ENCODE measurements around the gene RASD1. TPM values are rescaled to one million over a fixed set of nuclear protein-coding genes. Genes with fewer than 3 reads are reported as not detected.

RASD1 gene
- total and polyA plus RNA-seq, 2 experiments from 2014 or later: 1.2 to 2.2 TPM

DNA sequence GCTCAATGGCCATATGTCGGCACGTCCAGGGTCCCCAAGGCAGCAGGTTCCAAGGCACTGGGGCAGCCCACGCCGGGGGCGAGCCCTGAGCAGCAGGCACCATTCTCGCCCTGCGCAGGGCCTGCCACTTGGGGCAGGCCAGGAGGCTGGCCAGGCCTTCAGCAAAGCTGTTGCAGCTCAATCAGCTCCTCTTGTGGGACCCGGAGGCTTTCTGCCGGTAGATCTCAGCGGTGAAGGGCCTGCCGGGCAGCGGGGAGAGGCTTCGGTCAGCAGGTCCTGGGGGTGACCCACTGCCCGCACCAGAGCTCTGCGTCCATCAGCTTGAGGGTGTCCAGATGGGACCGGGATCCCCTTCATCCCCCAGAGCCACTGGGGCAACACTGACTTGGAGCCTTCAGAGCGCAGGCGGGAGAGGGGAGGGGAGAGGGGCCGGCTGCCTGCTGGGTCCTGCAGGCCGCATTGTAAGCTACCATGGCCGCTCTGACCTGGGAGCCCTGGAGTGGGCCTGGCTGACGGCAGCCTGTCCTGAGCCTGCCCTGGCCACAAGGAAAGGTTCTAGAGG, 9.5 kb upstream of the RASD1 start:
- WGBS, 2 experiments (ENCODE audit: low coverage in 1 of 2, low lambda C conversion rate in 2 of 2, missing lambda C conversion rate in 2 of 2): 95 to 99% methylated on average over 20 to 21 of the region's 22 CpGs
- no peak for TF ChIP-seq EZH2phosphoT487 (IDR thresholded peaks at IDR 0.05; ENCODE audit: insufficient read depth, low read depth)
- Histone ChIP-seq H4K20me1 (ENCODE audit: insufficient read depth) (no peaks in the 10 kb centered on the region), H3K27ac (no peak overlapping the region), H3K36me3 (ENCODE audit: low read depth) (no peaks in the 10 kb centered on the region), H3K4me1 (ENCODE audit: insufficient read depth) (no peaks in the 10 kb centered on the region), H3K79me2 (ENCODE audit: insufficient read depth) (no peaks in the 10 kb centered on the region), H3K4me3 (no peak overlapping the region), H3K9me3 (ENCODE audit: low read depth) (no peaks in the 10 kb centered on the region), H3K4me2 (ENCODE audit: unreplicated experiment) (no peak overlapping the region), H3K9ac (no peak overlapping the region), H2AFZ (no peak overlapping the region), H3F3A (ENCODE audit: insufficient read depth) (no peaks in the 10 kb centered on the region), H3K27me3 (replicated peaks; ENCODE audit: insufficient read depth) (no peaks in the 10 kb centered on the region), H3K9me2 (ENCODE audit: insufficient read depth) (no peaks in the 10 kb centered on the region)
- DNase-seq: no peak
- in situ Hi-C loops (cut with MboI): no loop called here

DNA sequence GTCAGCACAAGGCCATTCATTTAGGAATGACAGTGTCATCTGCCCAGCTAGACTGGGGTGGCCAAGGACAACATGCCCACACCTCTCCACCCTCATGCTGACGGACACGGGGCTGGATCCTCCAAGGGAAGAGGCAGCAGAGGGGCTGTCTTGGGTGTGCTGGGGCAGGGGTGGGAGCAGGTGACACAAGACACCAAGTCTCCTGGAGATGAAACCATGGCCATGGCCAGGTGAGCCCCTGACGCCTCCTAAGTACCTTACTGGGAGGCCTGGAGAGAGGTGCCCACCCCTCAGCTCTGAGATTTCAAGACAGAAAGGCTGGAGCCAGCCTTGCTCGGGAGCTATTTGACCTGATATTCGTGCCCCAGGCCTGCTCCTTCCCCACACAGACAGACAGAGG, 9.0 kb upstream of the RASD1 start:
- Histone ChIP-seq H3K9me2 (ENCODE audit: insufficient read depth) (no peaks in the 10 kb centered on the region), H2AFZ (no peak overlapping the region), H3K27ac (no peak overlapping the region), H3K4me3 (no peak overlapping the region), H3K79me2 (ENCODE audit: insufficient read depth) (no peaks in the 10 kb centered on the region), H3K9ac (no peak overlapping the region), H3K4me2 (ENCODE audit: unreplicated experiment) (no peak overlapping the region), H3K9me3 (ENCODE audit: low read depth) (no peaks in the 10 kb centered on the region), H3K4me1 (ENCODE audit: insufficient read depth) (no peaks in the 10 kb centered on the region), H4K20me1 (ENCODE audit: insufficient read depth) (no peaks in the 10 kb centered on the region), H3K27me3 (replicated peaks; ENCODE audit: insufficient read depth) (no peaks in the 10 kb centered on the region), H3F3A (ENCODE audit: insufficient read depth) (no peaks in the 10 kb centered on the region), H3K36me3 (ENCODE audit: low read depth) (no peaks in the 10 kb centered on the region)
- no peak for TF ChIP-seq EZH2 (IDR thresholded peaks at IDR 0.05; ENCODE audit: insufficient read depth, poor library complexity, severe bottlenecking)
- no peak for TF ChIP-seq EZH2phosphoT487 (IDR thresholded peaks at IDR 0.05; ENCODE audit: insufficient read depth, low read depth)
- DNase-seq: no peak
- in situ Hi-C loops (cut with MboI): no loop called here
- WGBS, 2 experiments (ENCODE audit: low coverage in 1 of 2, low lambda C conversion rate in 2 of 2, missing lambda C conversion rate in 2 of 2): 84 to 89% methylated on average over 5 of the region's 5 CpGs

DNA sequence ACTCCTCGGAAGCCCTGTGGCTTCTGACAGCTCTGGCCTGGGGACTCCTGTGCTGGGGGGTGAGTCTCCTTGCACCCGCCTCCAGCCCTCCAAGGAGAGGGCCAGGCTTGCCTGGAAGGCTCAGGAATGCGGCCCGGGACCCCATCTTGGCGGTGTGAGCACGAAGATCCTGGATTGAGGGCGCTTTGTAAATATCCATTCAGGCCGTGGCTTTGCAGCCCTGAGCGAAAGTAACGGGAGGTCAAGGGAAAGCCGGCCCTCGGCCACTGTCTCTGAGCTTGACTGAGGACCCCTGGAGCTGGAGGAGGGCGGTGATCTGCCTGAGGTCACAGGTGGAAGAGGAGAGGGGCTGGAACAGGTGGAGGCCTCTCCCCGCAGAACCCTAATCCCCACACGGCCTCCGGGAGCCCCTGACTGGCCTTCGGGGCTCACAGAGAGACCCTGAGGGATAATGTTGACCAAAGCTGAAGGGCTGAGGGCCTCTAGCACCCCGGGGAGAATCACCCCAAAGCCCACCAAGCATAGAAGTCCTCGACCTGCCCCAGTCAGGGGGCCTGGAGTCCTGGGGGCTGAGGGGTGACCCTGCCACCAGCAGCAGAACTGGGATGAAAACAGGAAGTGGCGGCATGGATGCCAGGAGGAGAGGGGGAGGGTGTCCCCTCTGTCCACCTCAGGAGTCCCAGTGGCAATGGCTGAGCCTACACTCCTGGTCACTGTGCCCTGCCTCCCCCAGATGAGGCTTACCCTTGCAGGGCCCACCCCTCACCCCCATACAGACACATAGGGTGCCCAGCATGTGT, 8.3 kb upstream of the RASD1 start:
- Histone ChIP-seq H3K4me1 (ENCODE audit: insufficient read depth) (no peaks in the 10 kb centered on the region), H3K36me3 (ENCODE audit: low read depth) (no peaks in the 10 kb centered on the region), H3K79me2 (ENCODE audit: insufficient read depth) (no peaks in the 10 kb centered on the region), H3K4me3 (no peak overlapping the region), H3K9ac (no peak overlapping the region), H3K27me3 (replicated peaks; ENCODE audit: insufficient read depth) (no peaks in the 10 kb centered on the region), H4K20me1 (ENCODE audit: insufficient read depth) (no peaks in the 10 kb centered on the region), H2AFZ (no peak overlapping the region), H3K27ac (no peak overlapping the region), H3F3A (ENCODE audit: insufficient read depth) (no peaks in the 10 kb centered on the region), H3K9me3 (ENCODE audit: low read depth) (no peaks in the 10 kb centered on the region), H3K4me2 (ENCODE audit: unreplicated experiment) (no peak overlapping the region), H3K9me2 (ENCODE audit: insufficient read depth) (no peaks in the 10 kb centered on the region)
- in situ Hi-C loops (cut with MboI): no loop called here
- no peak for DNase-seq
- 77 to 78% methylated on average over 19 to 20 of the region's 20 CpGs for WGBS, 2 experiments (ENCODE audit: low coverage in 1 of 2, low lambda C conversion rate in 2 of 2, missing lambda C conversion rate in 2 of 2)
- TF ChIP-seq EZH2phosphoT487 (IDR thresholded peaks at IDR 0.05; ENCODE audit: insufficient read depth, low read depth) (no peak), EZH2 (IDR thresholded peaks at IDR 0.05; ENCODE audit: insufficient read depth, poor library complexity, severe bottlenecking) (no peak)

DNA sequence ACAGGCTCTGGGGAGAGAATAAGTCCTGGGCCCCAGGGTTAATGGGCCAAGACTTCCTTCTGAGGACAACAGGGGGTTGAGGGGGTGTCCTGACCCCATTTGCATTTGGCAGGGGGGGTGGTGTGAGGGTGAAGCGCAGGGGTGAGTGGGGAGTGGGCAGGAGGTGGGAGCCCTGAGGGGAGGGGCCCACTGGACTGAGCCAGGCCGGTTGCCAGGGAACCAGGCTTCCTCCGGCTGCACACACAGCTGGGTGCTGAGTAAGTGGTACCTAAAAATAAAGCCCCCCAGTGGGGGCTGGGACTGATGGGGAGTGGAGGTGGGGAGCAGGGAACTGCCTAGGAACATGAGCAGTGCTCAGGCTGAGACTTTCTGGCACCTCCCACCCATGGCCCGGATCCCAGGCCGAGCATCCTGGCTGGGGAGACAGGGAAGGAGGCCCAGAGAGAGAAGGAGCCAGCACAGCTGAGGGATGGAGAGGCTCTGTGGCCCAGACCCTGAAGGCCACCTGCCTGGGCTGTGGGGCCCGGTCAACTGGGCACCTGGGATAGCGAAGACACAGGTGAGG, 7.5 kb upstream of the RASD1 start:
- H3K4me1 ChIP-seq (ENCODE audit: insufficient read depth): no peaks in the 10 kb centered on the region
- no peak for DNase-seq
- H3K27ac ChIP-seq: no peak overlapping the region
- H3K4me3 ChIP-seq: no peak overlapping the region
- no peak overlapping the region for H3K9ac ChIP-seq
- no peaks in the 10 kb centered on the region for H3F3A ChIP-seq (ENCODE audit: insufficient read depth)
- no peaks in the 10 kb centered on the region for H4K20me1 ChIP-seq (ENCODE audit: insufficient read depth)
- H3K79me2 ChIP-seq (ENCODE audit: insufficient read depth): no peaks in the 10 kb centered on the region
- no peaks in the 10 kb centered on the region for H3K36me3 ChIP-seq (ENCODE audit: low read depth)
- H3K9me3 ChIP-seq (ENCODE audit: low read depth): no peaks in the 10 kb centered on the region
- H3K27me3 ChIP-seq (replicated peaks; ENCODE audit: insufficient read depth): no peaks in the 10 kb centered on the region
- no peak for TF ChIP-seq EZH2phosphoT487 (IDR thresholded peaks at IDR 0.05; ENCODE audit: insufficient read depth, low read depth)
- in situ Hi-C loops (cut with MboI): no loop called here
- no peak overlapping the region for H3K4me2 ChIP-seq (ENCODE audit: unreplicated experiment)
- no peaks in the 10 kb centered on the region for H3K9me2 ChIP-seq (ENCODE audit: insufficient read depth)
- H2AFZ ChIP-seq: no peak overlapping the region
- 36 to 40% methylated on average over 4 to 7 of the region's 7 CpGs for WGBS, 2 experiments (ENCODE audit: low coverage in 1 of 2, low lambda C conversion rate in 2 of 2, missing lambda C conversion rate in 2 of 2)
